ENCODE results near the gene DAND5.

The DAND5 gene

DNA sequence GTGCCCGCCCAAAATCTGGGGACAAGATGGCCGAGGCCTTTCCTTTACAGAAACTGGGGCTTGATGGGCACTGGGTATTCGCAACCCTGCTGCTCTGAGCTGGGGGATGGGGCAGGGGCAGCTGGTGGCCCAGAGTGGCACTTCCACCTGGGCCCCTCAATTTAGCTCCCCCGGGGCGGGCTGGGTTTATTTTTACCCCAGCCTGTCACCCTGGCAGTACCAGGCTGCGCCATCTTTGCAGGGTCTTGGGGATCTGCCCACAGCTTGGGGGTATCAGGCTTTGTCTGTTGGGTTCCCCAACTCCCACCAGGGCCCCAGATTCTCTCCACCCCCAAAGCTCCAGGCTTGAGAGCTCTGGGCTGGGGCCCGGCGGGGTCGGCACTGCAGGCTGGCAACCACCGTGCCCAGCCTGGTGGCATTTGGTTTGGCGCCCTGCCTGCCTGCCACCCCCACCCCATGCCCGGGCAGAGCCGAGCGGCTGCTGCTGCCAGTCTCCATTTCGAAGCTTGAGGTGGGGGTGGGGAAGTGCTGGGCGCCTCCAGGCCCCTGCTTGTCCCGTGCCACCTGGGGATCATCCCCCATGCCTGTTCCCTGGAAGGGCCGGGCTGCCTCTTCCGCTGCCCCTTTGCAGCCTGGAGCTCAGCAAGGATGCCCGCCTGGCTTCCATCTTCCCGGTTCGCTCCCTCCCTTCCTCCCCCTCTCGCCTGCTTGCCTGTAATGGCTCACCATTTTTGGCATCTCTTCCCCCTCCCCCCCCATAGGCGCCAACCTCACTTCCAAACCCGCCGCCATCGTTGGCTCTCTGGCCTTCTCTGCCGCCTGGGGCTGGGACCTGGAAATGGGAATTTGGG is 37.3 kb downstream of the DAND5 start:
- H3K4me1 ChIP-seq (ENCODE audit: insufficient read depth, low read length) = no peaks in the 10 kb centered on the region
- H3K9me3 ChIP-seq (ENCODE audit: insufficient read depth, low read length, severe bottlenecking) = no peaks in the 10 kb centered on the region
- DNase-seq (no peak), ATAC-seq (ENCODE audit: insufficient read depth, low read depth) (no peak)
- H3K4me3 ChIP-seq (ENCODE audit: low read depth in 1 of 2, low read length in 2 of 2) = no peak overlapping the region
- no peak overlapping the region for H3K9ac ChIP-seq (ENCODE audit: low read depth, low read length)
- no peaks in the 10 kb centered on the region for H3K27me3 ChIP-seq (ENCODE audit: insufficient read depth, low read length, poor library complexity)
- H3K36me3 ChIP-seq (ENCODE audit: insufficient read depth, low read length) = no peaks in the 10 kb centered on the region
- H2AFZ ChIP-seq (ENCODE audit: low read depth, low read length) = no peak overlapping the region
- peaks cover 16% of the 10 kb centered on the region for H4K20me1 ChIP-seq (ENCODE audit: insufficient read depth, low read length)
- H3K27ac ChIP-seq (ENCODE audit: low read length) = no peak overlapping the region
- H3K4me2 ChIP-seq (ENCODE audit: insufficient read depth, low read length) = no peak overlapping the region
- H3K79me2 ChIP-seq (ENCODE audit: insufficient read depth, low read length) = no peaks in the 10 kb centered on the region
- no peak for TF ChIP-seq EZH2 (IDR thresholded peaks at IDR 0.05; ENCODE audit: borderline replicate concordance, low read depth, low read length, severe bottlenecking)
- TF ChIP-seq, protein P1, sequence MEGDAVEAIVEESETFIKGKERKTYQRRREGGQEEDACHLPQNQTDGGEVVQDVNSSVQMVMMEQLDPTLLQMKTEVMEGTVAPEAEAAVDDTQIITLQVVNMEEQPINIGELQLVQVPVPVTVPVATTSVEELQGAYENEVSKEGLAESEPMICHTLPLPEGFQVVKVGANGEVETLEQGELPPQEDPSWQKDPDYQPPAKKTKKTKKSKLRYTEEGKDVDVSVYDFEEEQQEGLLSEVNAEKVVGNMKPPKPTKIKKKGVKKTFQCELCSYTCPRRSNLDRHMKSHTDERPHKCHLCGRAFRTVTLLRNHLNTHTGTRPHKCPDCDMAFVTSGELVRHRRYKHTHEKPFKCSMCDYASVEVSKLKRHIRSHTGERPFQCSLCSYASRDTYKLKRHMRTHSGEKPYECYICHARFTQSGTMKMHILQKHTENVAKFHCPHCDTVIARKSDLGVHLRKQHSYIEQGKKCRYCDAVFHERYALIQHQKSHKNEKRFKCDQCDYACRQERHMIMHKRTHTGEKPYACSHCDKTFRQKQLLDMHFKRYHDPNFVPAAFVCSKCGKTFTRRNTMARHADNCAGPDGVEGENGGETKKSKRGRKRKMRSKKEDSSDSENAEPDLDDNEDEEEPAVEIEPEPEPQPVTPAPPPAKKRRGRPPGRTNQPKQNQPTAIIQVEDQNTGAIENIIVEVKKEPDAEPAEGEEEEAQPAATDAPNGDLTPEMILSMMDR (IDR thresholded peaks at IDR 0.05; ENCODE audit: borderline replicate concordance, extremely low read depth, low read length, poor library complexity, severe bottlenecking) = no peak

DNA sequence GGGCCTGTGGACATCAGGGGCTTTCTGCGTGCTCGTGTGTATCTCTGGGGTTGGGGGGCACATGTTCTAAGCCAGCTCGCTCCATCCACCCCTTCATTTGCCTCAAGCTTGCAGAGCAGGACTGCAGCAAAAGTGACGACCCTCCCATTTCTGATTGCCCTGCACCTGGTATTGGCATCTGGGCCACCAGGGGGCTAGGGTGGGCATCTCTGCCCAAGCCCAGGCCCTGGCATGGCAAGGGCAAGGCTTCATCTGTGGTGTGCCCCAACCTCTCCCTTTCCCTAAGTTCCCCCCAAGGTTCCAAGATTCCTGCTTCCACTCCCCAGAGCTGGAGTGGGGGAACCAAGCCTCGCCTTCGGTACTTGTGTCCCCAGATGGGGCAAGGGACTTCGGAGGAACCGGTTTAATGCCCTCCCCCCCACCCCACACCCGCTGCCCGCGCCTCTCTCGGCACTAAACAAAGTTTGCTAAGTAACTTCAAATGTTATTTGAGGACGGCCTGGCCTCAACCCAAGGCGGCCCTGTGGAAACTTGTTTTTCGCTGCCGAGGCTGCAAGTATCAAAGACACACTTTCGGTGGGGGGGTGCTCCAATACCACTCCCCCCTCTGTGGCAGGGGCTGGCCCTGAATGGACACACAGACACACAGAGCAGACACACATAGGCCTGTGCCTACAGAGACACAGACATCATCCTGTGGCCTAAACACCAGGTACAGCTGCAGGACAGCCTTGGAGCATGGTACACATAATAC is 38.1 kb downstream of the DAND5 start:
- H3K9me3 ChIP-seq (ENCODE audit: insufficient read depth, low read length, severe bottlenecking) = no peaks in the 10 kb centered on the region
- H2AFZ ChIP-seq (ENCODE audit: low read depth, low read length) = no peak overlapping the region
- no peaks in the 10 kb centered on the region for H3K79me2 ChIP-seq (ENCODE audit: insufficient read depth, low read length)
- H3K27ac ChIP-seq (ENCODE audit: low read length) = no peak overlapping the region
- no peaks in the 10 kb centered on the region for H3K36me3 ChIP-seq (ENCODE audit: insufficient read depth, low read length)
- H3K4me3 ChIP-seq (ENCODE audit: low read depth in 1 of 2, low read length in 2 of 2) = no peak overlapping the region
- H3K9ac ChIP-seq (ENCODE audit: low read depth, low read length) = no peak overlapping the region
- TF ChIP-seq, protein P1 (IDR thresholded peaks at IDR 0.05; ENCODE audit: borderline replicate concordance, extremely low read depth, low read length, poor library complexity, severe bottlenecking) = peak; percentile 7
- no peak for TF ChIP-seq EZH2 (IDR thresholded peaks at IDR 0.05; ENCODE audit: borderline replicate concordance, low read depth, low read length, severe bottlenecking)
- no peaks in the 10 kb centered on the region for H3K4me1 ChIP-seq (ENCODE audit: insufficient read depth, low read length)
- no peak overlapping the region for H3K4me2 ChIP-seq (ENCODE audit: insufficient read depth, low read length)
- H4K20me1 ChIP-seq (ENCODE audit: insufficient read depth, low read length) = peaks cover 21% of the 10 kb centered on the region
- DNase-seq = no peak
- no peak for ATAC-seq (ENCODE audit: insufficient read depth, low read depth)
- no peaks in the 10 kb centered on the region for H3K27me3 ChIP-seq (ENCODE audit: insufficient read depth, low read length, poor library complexity)

DNA sequence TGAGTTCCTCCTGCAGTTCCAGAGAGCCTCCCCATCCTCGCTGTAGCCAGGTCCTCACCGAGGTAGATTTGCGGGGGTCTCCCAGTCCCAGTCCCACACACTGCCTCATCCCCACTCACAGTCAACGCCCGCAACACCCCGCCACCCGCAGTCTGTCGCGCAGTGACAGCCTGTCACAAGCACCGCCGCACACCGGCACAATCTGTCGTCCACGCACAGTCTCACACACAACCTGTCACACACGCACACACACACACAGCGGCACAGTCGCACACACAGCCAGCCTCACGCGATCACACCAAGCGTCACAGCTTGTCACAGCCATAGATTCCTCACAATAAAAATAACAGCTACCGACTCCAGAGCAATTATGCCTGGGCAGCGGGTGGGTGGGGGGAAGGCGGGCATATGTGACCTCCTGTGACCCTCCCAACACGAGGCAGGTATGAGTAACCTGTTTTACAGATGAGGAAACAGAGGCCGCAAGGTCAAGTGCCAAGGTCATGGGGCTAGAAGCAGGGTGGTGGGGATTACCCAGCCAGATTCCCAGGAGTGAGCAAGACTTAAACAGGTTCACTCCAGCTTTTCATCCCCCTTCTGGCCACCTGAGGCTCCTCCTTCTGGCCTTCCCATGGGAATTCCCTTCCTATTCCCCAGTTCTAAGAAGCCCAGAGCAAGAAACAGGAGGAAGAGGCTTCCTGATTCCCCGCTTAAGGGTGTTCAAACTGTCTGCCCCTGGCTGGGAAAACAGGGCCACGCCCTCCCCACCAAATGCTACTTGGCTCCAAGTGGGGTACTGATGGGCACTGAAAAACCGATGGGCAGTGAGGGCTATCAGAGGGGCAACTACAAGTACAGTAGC is 39.8 kb downstream of the DAND5 start:
- Histone ChIP-seq H3K27me3 (ENCODE audit: insufficient read depth, low read length, poor library complexity) (peaks cover 5% of the 10 kb centered on the region), H3K9me3 (ENCODE audit: insufficient read depth, low read length, severe bottlenecking) (no peaks in the 10 kb centered on the region), H3K4me3 (ENCODE audit: low read depth in 1 of 2, low read length in 2 of 2) (no peak overlapping the region), H3K36me3 (ENCODE audit: insufficient read depth, low read length) (no peaks in the 10 kb centered on the region), H3K4me2 (ENCODE audit: insufficient read depth, low read length) (no peak overlapping the region), H3K79me2 (ENCODE audit: insufficient read depth, low read length) (no peaks in the 10 kb centered on the region), H3K4me1 (ENCODE audit: insufficient read depth, low read length) (no peaks in the 10 kb centered on the region), H3K9ac (ENCODE audit: low read depth, low read length) (no peak overlapping the region), H2AFZ (ENCODE audit: low read depth, low read length) (no peak overlapping the region), H4K20me1 (ENCODE audit: insufficient read depth, low read length) (peaks cover 25% of the 10 kb centered on the region), H3K27ac (ENCODE audit: low read length) (no peak overlapping the region)
- no peak for TF ChIP-seq EZH2 (IDR thresholded peaks at IDR 0.05; ENCODE audit: borderline replicate concordance, low read depth, low read length, severe bottlenecking)
- TF ChIP-seq, protein P1 (IDR thresholded peaks at IDR 0.05; ENCODE audit: borderline replicate concordance, extremely low read depth, low read length, poor library complexity, severe bottlenecking) = no peak
- no peak for DNase-seq
- no peak for ATAC-seq (ENCODE audit: insufficient read depth, low read depth)

All from DND-41 (cell line).